GM18870 (cell line): ENCODE results near the gene LUZP2.
"Not testable (repeated sequence)": the region's sequence is repeated elsewhere in the genome, so short reads cannot be mapped to it uniquely, and the experiment has no call there.

Source experiments
- ATAC-seq: cut with Tn5 transposase; IDR thresholded peaks from one replicate; pipeline ENCODE4 v1.9.1; 2021; ENCODE audit warnings: moderate library complexity; ENCODE audit not compliant: unreplicated experiment

The LUZP2 gene

GRCh38 chr11:24890426-24890825 is 393.6 kb downstream of the LUZP2 start:
- no peak for ATAC-seq

- not testable (repeated sequence) for ATAC-seq
These were observed 395.1 kb downstream of the LUZP2 start for GRCh38 chr11:24891845-24892492.

GRCh38 chr11:24896118-24896835 is 399.4 kb downstream of the LUZP2 start:
- ATAC-seq, result no peak

GRCh38 chr11:24900514-24900913 is 403.7 kb downstream of the LUZP2 start:
- ATAC-seq, result no peak

GRCh38 chr11:24900960-24901549 is 404.2 kb downstream of the LUZP2 start:
- ATAC-seq, result no peak

- ATAC-seq, result no peak
These were observed 406.7 kb downstream of the LUZP2 start for GRCh38 chr11:24903555-24903954.

GRCh38 chr11:24925091-24925490 is 428.2 kb downstream of the LUZP2 start:
- ATAC-seq, result no peak

GRCh38 chr11:24932110-24933000 is 435.5 kb downstream of the LUZP2 start:
- no peak for ATAC-seq

GRCh38 chr11:24934733-24935439 is 438.0 kb downstream of the LUZP2 start:
- no peak for ATAC-seq

GRCh38 chr11:24944891-24945290 is 448.0 kb downstream of the LUZP2 start:
- ATAC-seq, result no peak

GRCh38 chr11:24949406-24949805 is 452.6 kb downstream of the LUZP2 start:
- no peak for ATAC-seq

- ATAC-seq, result no peak
These were observed 467.0 kb downstream of the LUZP2 start for GRCh38 chr11:24963852-24964251.

GRCh38 chr11:24965748-24966147 is 468.9 kb downstream of the LUZP2 start:
- no peak for ATAC-seq

- not testable (repeated sequence) for ATAC-seq
These were observed 497.1 kb downstream of the LUZP2 start for GRCh38 chr11:24993903-24994302.

GRCh38 chr11:24999929-25000328 is 503.1 kb downstream of the LUZP2 start:
- not testable (repeated sequence) for ATAC-seq

GRCh38 chr11:25037431-25037830 is 540.6 kb downstream of the LUZP2 start:
- ATAC-seq, result no peak

GRCh38 chr11:25038131-25038530 is 541.3 kb downstream of the LUZP2 start:
- ATAC-seq, result no peak

GRCh38 chr11:25039165-25039564 is 542.3 kb downstream of the LUZP2 start:
- ATAC-seq, result no peak

GRCh38 chr11:25048632-25049031 is 551.8 kb downstream of the LUZP2 start:
- no peak for ATAC-seq

- ATAC-seq, result no peak
These were observed 556.0 kb downstream of the LUZP2 start for GRCh38 chr11:25052844-25053243.

GRCh38 chr11:25057861-25058260 is 561.0 kb downstream of the LUZP2 start:
- ATAC-seq, result no peak
